Tibial nerve (tissue), 4 donors: ENCODE results near the gene GAB3.
"Not testable (repeated sequence)": the region's sequence is repeated elsewhere in the genome, so short reads cannot be mapped to it uniquely, and the experiment has no call there.

ENCODE experiments used
- CTCF ChIP-seq, 5 experiments: fragments of 200-600 bp in 3 of 5; fragments of 450-650 bp in 2 of 5; sonication (generic) in 3 of 5; IDR thresholded peaks; one replicate each; pipeline ENCODE4 v1.5.1; 2016 to 2019; ENCODE audit warnings: antibody characterized with exemption in 5 of 5, mild to moderate bottlenecking in 3 of 5, moderate library complexity in 2 of 5
- EP300 ChIP-seq, 2 donors: sonication (generic); formaldehyde crosslinking; IDR thresholded peaks; one replicate each; pipeline ENCODE4 v1.6.1; 2017; ENCODE audit warnings: antibody characterized with exemption in 2 of 2, mild to moderate bottlenecking in 1 of 2
- POLR2A ChIP-seq, 2 donors: fragments of 450-650 bp; IDR thresholded peaks; one replicate each; pipeline ENCODE4 v1.6.1; 2017; ENCODE audit warnings: antibody characterized with exemption in 2 of 2, mild to moderate bottlenecking in 2 of 2, moderate library complexity in 2 of 2

GRCh38 chrX:154643708-154644107 lies 107.2 kb downstream of the GAB3 start:
- TF ChIP-seq POLR2A, CTCF, EP300 (IDR thresholded peaks at IDR 0.05): not testable (repeated sequence)
